Measurements from ENCODE around the gene KRT5.

- no peak for TF ChIP-seq CTCF (IDR thresholded peaks at IDR 0.05)
- no peak for TF ChIP-seq POLR2A (IDR thresholded peaks at IDR 0.05)
- TF ChIP-seq POLR2AphosphoS5 (IDR thresholded peaks at IDR 0.05) = no peak
- no peak for TF ChIP-seq EP300 (IDR thresholded peaks at IDR 0.05)
Measured at GRCh38 chr12:52528641-52529143, 8.5 kb upstream of the KRT5 start.

All from suprapubic skin (tissue), 4 donors.